Pons (tissue), 1 donor: Measurements from ENCODE around the gene CDC73.
"Not testable (repeated sequence)": the region's sequence is repeated elsewhere in the genome, so short reads cannot be mapped to it uniquely, and the experiment has no call there.

Experiments used
- DNase-seq: peaks from one replicate; pipeline ENCODE4 v3.0.0-alpha.2; 2016; ENCODE audit warnings: low spot score

The CDC73 gene

GRCh38 chr1:193288548-193289080, 166.8 kb downstream of the CDC73 start:
- DNase-seq = not testable (repeated sequence)

GRCh38 chr1:193293726-193294125, 171.9 kb downstream of the CDC73 start:
- no peak for DNase-seq

- DNase-seq = no peak
Observed at GRCh38 chr1:193299038-193299437, 177.2 kb downstream of the CDC73 start.

- DNase-seq = no peak
Observed at GRCh38 chr1:193301746-193302145, 179.9 kb downstream of the CDC73 start.

- no peak for DNase-seq
Observed at GRCh38 chr1:193303849-193304248, 182.0 kb downstream of the CDC73 start.
